ENCODE results near the gene MED15. TPM values are rescaled to one million over a fixed set of nuclear protein-coding genes. Genes with fewer than 3 reads are reported as not detected.

The MED15 gene
- total and polyA plus RNA-seq, 2 experiments from 2014 or later = 29.2 to 43.5 TPM

- Mint-ChIP-seq H3K27me3 (ENCODE audit: insufficient read depth, low read depth, poor library complexity) (no peaks in the 10 kb centered on the region), H3K4me1 (no peaks in the 10 kb centered on the region), H3K4me3 (no peak overlapping the region), H3K27ac (no peak overlapping the region), H3K36me3 (ENCODE audit: low read depth) (peaks cover 46% of the 10 kb centered on the region), H3K9me3 (no peaks in the 10 kb centered on the region)
- no peak overlapping the region for H3K27ac ChIP-seq (ENCODE audit: low read depth)
- H3F3A ChIP-seq (replicated peaks; ENCODE audit: low read depth) = no peaks in the 10 kb centered on the region
- no peaks in the 10 kb centered on the region for H3K9me2 ChIP-seq (ENCODE audit: insufficient read depth)
- H2AFZ ChIP-seq = no peak overlapping the region
- H3K27me3 ChIP-seq (ENCODE audit: insufficient read depth) = no peaks in the 10 kb centered on the region
- H3K4me2 ChIP-seq = no peak overlapping the region
- no peaks in the 10 kb centered on the region for H3K79me2 ChIP-seq (replicated peaks; ENCODE audit: insufficient read depth)
- H3K4me1 ChIP-seq (ENCODE audit: insufficient read depth) = no peaks in the 10 kb centered on the region
- ATAC-seq (no peak), DNase-seq (ENCODE audit: low spot score) (no peak)
- H4K20me1 ChIP-seq (replicated peaks; ENCODE audit: insufficient read depth) = peaks cover 17% of the 10 kb centered on the region
- H3K4me3 ChIP-seq = no peak overlapping the region
- peaks cover 10% of the 10 kb centered on the region for H3K36me3 ChIP-seq (ENCODE audit: insufficient read depth)
- no peak for TF ChIP-seq STAT1 (IDR thresholded peaks at IDR 0.05; ENCODE audit: unreplicated experiment)
- no peak for TF ChIP-seq POLR2AphosphoS5 (IDR thresholded peaks at IDR 0.05; ENCODE audit: low read depth)
- TF ChIP-seq NANOG (IDR thresholded peaks at IDR 0.05; ENCODE audit: borderline replicate concordance) = no peak
- no peak for TF ChIP-seq ETS1 (IDR thresholded peaks at IDR 0.05)
Observed at GRCh38 chr22:20573176-20573832, 65.9 kb downstream of the MED15 start.

- Histone ChIP-seq H3K4me1 (ENCODE audit: insufficient read depth) (no peaks in the 10 kb centered on the region), H4K20me1 (replicated peaks; ENCODE audit: insufficient read depth) (peaks cover 17% of the 10 kb centered on the region), H3K36me3 (ENCODE audit: insufficient read depth) (peaks cover 10% of the 10 kb centered on the region), H3K9me2 (ENCODE audit: insufficient read depth) (no peaks in the 10 kb centered on the region), H3F3A (replicated peaks; ENCODE audit: low read depth) (no peaks in the 10 kb centered on the region), H2AFZ (no peak overlapping the region), H3K79me2 (replicated peaks; ENCODE audit: insufficient read depth) (no peaks in the 10 kb centered on the region), H3K27me3 (ENCODE audit: insufficient read depth) (no peaks in the 10 kb centered on the region), H3K27ac (ENCODE audit: low read depth) (no peak overlapping the region), H3K4me2 (no peak overlapping the region), H3K4me3 (no peak overlapping the region)
- H3K27me3 Mint-ChIP-seq (ENCODE audit: insufficient read depth, low read depth, poor library complexity) = no peaks in the 10 kb centered on the region
- H3K4me1 Mint-ChIP-seq = no peaks in the 10 kb centered on the region
- DNase-seq (ENCODE audit: low spot score) (no peak), ATAC-seq (no peak)
- H3K27ac Mint-ChIP-seq = no peak overlapping the region
- H3K36me3 Mint-ChIP-seq (ENCODE audit: low read depth) = peaks cover 44% of the 10 kb centered on the region
- H3K4me3 Mint-ChIP-seq = no peak overlapping the region
- no peaks in the 10 kb centered on the region for H3K9me3 Mint-ChIP-seq
- TF ChIP-seq NANOG (IDR thresholded peaks at IDR 0.05; ENCODE audit: borderline replicate concordance) (no peak), EZH2 (IDR thresholded peaks at IDR 0.05; ENCODE audit: low read depth, unreplicated experiment) (no peak), ZNF331 (CRISPR knock-in tag; IDR thresholded peaks at IDR 0.05; ENCODE audit: low read depth) (no peak), ZNF462 (CRISPR knock-in tag; IDR thresholded peaks at IDR 0.05) (no peak), REST (IDR thresholded peaks at IDR 0.05; ENCODE audit: unreplicated experiment) (no peak), EZH2phosphoT487 (IDR thresholded peaks at IDR 0.05; ENCODE audit: unreplicated experiment) (no peak), STAT1 (IDR thresholded peaks at IDR 0.05; ENCODE audit: unreplicated experiment) (no peak), POLR2AphosphoS5 (IDR thresholded peaks at IDR 0.05; ENCODE audit: low read depth) (no peak)
Observed at GRCh38 chr22:20573833-20574615, 66.6 kb downstream of the MED15 start.
